Activated naive CD4-positive, alpha-beta T cell treated with Interleukin-2 at 50 U/mL for 16 hours (primary cell): ENCODE measurements around the gene JMJD8.
A peak's percentile ranks its signal among the peaks of the same experiment; 100 is the strongest.
"Not testable (repeated sequence)": the region's sequence is repeated elsewhere in the genome, so short reads cannot be mapped to it uniquely, and the experiment has no call there.

Experiments
- DNase-seq: peaks from one replicate; pipeline ENCODE4 v3.0.0-alpha.2; 2020

The JMJD8 gene

GRCh38 chr16:708019-708418 lies 23.9 kb upstream of the JMJD8 start:
- DNase-seq: no peak

GRCh38 chr16:707062-707538 lies 23.0 kb upstream of the JMJD8 start:
- DNase-seq: no peak

GRCh38 chr16:706189-707061 lies 22.3 kb upstream of the JMJD8 start:
- no peak for DNase-seq

GRCh38 chr16:705431-706188 lies 21.5 kb upstream of the JMJD8 start, which contains the start of gene FBXL16:
TSS of gene FBXL16 (minus strand) at chr16:705801. CDS start at chr16:697405, 8,396 bp downstream.
- DNase-seq: no peak

- DNase-seq: no peak
Measured at GRCh38 chr16:704552-705380, 20.6 kb upstream of the JMJD8 start.

GRCh38 chr16:704047-704446 lies 19.9 kb upstream of the JMJD8 start:
- no peak for DNase-seq

GRCh38 chr16:703406-703805 lies 19.3 kb upstream of the JMJD8 start:
- no peak for DNase-seq

- no peak for DNase-seq
Measured at GRCh38 chr16:702341-702740, 18.2 kb upstream of the JMJD8 start.

GRCh38 chr16:700684-701584 lies 16.8 kb upstream of the JMJD8 start:
- peak; percentile 60 for DNase-seq

- DNase-seq: no peak
Measured at GRCh38 chr16:698911-699671, 15.0 kb upstream of the JMJD8 start.

GRCh38 chr16:695355-696089 lies 11.4 kb upstream of the JMJD8 start:
- DNase-seq: peak; percentile 72

- no peak for DNase-seq
Measured at GRCh38 chr16:694863-695354, 10.8 kb upstream of the JMJD8 start.

- DNase-seq: no peak
Measured at GRCh38 chr16:694187-694862, 10.2 kb upstream of the JMJD8 start.

- DNase-seq: no peak
Measured at GRCh38 chr16:693766-694165, 9.6 kb upstream of the JMJD8 start.

GRCh38 chr16:693364-693763 lies 9.2 kb upstream of the JMJD8 start:
- DNase-seq: no peak

- no peak for DNase-seq
Measured at GRCh38 chr16:692356-693108, 8.4 kb upstream of the JMJD8 start.

- not testable (repeated sequence) for DNase-seq
Measured at GRCh38 chr16:691242-691641, 7.1 kb upstream of the JMJD8 start.

- no peak for DNase-seq
Measured at GRCh38 chr16:689175-689897, 5.2 kb upstream of the JMJD8 start.
